NCI-H2196 (cell line): ENCODE data around the gene AGRN.

Experiments used
- DNase-seq: peaks from one replicate; lab custom pipeline; 2025; ENCODE audit not compliant: unreplicated experiment; lab: John Stamatoyannopoulos, UW

Gene AGRN

DNA sequence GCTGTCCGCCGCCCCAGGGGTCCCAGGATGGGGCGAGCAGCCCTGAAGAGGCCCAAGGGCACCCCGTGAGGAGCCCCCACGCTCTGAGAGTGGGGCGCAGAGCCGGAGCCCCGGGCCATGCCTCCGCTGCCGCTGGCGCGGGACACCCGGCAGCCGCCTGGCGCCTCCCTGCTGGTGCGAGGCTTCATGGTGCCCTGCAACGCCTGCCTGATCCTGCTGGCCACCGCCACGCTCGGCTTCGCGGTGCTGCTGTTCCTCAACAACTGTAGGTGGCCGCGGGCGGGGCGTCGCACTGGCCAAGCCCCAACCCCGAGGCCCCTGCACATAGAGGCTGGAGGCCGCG lies 14.5 kb downstream of the AGRN start:
- DNase-seq = no peak

DNA sequence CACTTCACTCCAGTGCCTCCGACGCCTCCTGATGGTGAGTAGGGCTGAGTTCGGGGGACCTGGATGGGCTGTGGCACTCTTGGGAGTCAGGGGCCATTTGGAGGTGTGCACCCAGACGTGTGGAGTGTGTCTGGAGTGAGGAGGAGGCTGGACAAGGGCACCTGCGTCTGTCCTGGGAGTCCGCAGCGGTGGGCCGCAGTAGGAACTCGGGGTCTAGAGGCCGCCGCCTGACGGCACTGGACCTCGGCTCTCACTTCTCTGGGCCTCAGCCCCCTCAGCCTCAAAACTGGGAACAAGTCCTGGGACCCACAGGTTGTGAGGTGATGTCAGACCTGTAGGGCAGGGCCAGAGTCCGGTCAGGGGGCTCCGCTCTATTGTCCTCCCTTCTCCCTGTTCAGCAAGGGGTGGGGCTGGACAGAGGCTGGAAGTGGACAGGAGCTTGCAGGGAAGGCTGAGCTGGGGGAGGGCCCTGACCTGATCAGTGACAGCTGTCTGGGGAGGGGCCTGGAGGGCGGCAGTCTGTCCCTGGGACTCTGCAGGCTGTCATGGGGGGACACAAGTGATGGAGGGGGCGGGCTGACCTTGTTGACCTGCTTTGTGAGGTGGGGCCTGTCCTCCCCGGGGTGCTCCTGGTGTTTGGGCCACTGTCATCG lies 15.5 kb downstream of the AGRN start:
- DNase-seq = no peak

DNA sequence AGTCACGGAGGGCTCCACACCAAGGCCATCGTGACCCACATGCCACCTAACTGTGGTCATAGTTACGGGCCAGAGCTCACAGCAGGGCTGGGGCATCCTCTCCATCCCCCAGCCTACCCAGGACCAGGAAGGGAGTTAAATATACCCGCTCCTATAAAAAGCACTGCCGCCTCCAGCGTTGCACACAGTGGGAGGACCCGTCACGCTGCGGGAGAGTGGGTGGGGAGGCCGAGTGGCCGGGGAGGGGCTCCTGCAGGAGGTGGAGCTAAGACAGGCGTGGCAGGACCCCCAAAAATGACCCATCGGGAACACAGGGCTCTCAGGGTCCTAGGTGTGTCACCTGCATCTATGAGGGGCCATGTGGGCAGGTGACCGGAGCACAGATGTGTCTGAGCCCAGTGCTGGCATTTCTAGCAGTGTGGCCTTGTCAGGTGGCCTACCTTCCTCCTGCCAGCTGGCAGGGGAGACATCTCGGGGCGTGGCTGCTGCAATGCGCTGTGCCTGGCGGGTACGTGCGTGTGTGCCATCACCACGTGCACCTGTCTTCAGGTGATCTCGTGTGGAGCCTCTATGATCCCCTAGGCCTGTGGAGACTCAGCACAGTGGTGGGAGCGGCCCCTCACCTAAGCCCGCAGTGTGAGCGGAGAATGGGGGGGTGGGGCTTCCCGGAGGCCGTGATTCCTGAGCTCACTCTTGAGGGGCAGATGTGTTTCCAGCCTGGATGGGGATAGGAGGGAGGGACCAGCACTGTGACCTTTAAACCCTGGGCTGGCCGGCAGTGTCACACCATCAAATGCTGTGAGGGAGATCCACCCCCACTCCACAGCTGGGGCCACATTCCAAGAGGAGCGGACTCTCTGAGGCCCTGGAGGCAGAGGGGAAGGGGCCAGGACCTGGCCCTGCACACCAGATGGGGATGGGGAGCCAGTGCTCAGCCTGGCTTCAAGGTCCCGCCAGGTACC lies 17.7 kb downstream of the AGRN start:
- no peak for DNase-seq

DNA sequence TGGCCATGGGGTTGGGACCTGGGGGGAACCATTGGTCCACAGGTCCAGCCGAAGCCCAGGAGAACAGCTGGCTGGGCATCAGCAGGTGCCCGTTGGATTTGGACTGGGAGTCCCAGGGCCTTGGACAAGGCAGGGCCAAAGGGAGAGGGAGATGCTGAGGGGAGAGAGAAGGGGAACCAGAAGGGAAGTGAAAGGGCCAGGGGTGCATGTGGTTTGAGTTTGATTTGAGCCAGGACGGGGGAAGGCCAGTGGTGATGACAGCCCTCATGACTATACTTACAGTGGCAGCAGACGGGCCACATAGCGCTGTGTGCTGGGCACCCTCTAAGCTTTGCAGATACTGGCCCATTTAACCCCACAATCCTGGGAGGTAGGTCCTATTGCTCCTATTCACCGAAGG lies 18.8 kb downstream of the AGRN start:
- DNase-seq = no peak

DNA sequence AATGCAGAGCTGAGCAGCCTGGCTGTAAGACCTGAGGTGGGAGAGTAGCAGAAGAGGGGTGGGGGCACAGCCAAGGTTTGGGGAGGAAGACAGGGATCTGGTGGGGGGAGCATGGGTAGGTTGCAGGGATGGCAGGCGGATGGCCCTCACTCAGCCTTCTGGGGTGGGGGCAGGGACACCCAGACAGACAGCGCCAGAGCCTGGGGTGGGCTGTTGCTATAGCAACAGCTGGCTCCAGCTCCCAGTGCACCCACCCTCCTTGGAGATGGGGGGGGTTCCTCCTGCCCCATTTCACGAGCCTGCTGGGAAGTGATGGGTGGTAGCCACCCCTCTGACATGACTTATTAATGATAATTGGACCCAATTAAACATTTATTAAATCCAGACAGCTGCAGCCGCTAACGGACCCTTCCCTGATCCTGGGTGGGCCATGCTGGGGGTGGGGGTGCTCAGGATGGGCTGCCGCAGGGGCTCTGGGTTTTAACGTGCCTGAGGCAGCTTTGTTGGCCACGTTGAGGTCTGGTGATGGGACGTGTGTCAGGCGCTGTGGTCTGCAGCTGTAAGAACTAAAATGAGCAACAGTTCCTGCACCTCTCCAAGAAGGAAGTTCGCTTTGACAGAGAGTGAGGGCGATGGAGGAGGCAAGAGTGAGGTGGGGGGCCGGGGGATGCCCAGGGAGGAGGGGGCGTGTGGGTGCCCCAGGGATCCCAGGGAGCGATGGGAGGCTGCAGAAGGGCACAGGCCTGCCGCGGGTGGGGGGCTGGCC lies 19.4 kb downstream of the AGRN start:
- no peak for DNase-seq

DNA sequence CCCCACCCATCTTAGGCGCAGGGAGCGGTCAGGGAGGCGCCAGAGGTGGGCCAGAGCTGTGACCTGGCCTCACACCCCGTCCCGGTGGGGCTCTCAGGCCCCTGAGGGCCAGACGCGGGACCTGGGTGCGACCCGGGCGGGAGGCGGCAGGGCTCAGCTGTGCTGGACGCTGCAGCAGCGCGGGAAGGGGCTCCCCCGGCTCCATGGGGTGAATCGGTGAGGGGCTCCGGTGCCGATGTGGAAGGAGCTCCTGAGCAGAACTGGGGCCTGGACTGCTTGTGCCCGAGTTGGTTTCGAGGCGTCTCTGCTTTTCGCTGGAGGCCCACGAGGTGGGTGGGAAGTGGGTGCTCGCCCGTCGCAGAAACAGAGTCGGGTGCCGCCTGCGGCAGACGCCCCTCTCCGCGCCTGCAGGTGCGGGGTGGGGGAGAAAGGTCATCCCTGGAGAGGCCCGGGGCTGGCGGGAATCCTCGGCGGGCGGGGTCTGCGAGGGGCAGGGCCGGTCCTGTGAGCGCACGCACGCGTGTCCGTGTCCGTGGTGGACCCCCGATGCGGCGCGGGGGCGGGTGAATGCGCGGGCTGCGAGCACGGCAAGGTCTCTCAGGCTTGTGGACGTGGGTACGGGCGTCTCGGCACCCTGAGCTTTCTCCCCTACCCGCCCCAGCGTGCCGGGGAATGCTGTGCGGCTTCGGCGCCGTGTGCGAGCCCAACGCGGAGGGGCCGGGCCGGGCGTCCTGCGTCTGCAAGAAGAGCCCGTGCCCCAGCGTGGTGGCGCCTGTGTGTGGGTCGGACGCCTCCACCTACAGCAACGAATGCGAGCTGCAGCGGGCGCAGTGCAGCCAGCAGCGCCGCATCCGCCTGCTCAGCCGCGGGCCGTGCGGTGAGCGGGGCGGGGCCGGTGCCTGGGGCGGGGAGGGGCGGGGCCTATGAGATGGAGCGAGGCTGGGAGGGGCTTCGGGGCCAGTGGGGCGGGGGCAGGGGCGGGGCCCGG lies 20.4 kb downstream of the AGRN start:
- peak; percentile 81 for DNase-seq

DNA sequence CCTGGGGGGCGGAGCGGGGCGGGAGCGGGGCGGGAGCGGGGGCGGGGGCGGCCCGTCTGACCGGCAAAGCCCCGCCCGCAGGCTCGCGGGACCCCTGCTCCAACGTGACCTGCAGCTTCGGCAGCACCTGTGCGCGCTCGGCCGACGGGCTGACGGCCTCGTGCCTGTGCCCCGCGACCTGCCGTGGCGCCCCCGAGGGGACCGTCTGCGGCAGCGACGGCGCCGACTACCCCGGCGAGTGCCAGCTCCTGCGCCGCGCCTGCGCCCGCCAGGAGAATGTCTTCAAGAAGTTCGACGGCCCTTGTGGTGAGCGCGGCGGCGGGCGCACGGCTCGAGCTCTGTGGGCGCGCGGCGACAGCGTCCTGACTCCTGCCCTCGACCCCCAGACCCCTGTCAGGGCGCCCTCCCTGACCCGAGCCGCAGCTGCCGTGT lies 21.2 kb downstream of the AGRN start:
- DNase-seq = no peak

DNA sequence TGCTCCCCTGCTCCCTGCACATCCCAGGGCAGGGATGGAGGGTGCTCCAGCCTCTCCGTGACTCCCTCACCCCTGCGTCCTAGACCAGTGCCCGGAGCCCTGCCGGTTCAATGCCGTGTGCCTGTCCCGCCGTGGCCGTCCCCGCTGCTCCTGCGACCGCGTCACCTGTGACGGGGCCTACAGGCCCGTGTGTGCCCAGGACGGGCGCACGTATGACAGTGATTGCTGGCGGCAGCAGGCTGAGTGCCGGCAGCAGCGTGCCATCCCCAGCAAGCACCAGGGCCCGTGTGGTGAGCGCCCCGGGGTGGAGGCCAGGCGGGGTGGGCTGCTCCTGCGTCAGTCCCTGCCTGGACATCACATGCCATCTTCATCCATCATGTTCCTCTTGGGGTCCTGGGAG lies 22.0 kb downstream of the AGRN start:
- no peak for DNase-seq

DNA sequence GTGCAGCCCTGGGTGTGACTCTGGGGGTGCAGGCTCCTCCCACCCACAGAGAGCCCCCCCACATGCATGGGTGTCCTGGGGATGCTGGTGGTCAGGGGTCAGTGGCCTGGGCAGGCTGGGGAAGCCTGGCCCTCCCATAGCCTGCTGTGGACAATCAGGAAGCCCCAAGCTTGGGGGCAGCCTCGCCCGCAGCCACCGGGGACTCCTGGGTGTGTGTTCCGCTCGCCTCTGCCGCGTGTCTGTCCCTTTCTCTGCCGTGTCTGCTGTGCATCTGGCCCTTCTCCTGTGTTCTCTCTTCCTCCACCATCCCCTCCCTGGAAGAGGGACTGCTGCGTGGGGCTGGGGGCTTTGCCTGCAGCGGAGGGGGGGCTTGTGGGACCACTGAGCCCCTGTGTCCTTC lies 22.9 kb downstream of the AGRN start:
- no peak for DNase-seq

DNA sequence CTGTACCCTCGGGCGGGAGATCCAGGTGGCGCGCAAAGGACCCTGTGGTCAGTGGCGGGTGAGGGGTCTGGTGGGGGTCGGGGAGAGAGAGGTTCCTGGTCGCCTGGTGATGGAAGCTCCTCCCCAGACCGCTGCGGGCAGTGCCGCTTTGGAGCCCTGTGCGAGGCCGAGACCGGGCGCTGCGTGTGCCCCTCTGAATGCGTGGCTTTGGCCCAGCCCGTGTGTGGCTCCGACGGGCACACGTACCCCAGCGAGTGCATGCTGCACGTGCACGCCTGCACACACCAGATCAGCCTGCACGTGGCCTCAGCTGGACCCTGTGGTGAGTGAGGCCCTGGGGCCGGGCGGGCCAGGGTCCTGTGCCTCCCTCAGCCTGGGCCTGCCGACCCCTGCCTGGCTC lies 23.5 kb downstream of the AGRN start:
- no peak for DNase-seq

DNA sequence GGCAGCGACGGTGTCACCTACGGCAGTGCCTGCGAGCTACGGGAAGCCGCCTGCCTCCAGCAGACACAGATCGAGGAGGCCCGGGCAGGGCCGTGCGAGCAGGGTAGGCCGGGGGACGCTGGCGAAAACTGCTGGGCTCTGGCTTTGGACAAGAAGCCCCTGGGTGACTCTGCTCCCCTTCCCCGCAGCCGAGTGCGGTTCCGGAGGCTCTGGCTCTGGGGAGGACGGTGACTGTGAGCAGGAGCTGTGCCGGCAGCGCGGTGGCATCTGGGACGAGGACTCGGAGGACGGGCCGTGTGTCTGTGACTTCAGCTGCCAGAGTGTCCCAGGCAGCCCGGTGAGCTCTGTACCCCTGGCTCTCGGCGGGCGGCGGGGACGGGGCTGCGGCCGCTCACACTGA lies 24.0 kb downstream of the AGRN start:
- DNase-seq = no peak

DNA sequence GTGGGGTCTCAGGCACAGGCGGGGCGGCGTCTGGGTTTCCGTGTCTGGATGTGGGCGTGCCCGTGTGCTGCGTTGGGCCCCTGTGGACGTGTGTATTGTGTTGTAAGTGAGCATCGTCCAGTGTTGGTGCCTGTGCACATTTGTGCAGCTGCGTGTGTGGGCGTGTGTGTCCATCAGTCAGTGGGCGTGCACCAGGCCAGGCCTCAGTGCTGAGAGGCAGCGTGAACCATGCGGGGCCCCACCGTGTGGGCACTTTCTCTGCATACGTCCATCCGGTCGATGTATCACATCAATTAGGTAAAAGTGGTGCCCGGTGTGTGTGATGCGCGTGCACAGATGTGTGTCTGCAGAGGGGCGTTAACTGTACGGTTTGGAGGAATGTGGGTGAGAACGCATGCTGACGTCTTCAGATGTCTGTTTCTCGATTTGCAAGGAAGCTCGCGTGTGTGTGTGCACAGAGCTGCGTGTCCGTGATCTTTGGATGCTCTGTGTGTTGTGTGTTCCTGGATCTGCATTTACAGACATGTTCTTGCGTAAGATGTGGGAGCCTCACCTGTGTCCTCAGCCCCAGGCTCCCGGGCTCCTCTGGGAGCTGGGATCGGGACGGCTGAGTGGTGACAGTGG lies 24.6 kb downstream of the AGRN start:
- DNase-seq = no peak

DNA sequence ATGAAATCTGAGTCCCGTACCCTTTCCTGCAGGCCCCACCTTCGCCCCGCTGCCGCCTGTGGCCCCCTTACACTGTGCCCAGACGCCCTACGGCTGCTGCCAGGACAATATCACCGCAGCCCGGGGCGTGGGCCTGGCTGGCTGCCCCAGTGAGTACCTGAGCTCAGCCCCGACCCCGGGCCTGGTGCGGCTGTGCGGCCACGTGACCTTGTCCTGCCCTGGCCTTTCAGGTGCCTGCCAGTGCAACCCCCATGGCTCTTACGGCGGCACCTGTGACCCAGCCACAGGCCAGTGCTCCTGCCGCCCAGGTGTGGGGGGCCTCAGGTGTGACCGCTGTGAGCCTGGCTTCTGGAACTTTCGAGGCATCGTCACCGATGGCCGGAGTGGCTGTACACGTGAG lies 25.2 kb downstream of the AGRN start:
- no peak for DNase-seq

DNA sequence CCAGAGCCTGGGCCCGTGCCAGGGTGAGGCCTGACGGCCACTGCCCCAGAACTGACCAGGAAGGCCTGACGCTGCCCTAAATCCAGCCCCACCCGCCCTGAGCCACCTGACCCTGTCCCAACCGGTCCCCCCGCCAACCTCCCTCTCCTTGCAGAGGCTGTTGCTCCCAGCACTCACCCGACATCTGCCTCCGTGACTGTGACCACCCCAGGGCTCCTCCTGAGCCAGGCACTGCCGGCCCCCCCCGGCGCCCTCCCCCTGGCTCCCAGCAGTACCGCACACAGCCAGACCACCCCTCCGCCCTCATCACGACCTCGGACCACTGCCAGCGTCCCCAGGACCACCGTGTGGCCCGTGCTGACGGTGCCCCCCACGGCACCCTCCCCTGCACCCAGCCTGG lies 26.3 kb downstream of the AGRN start:
- no peak for DNase-seq

DNA sequence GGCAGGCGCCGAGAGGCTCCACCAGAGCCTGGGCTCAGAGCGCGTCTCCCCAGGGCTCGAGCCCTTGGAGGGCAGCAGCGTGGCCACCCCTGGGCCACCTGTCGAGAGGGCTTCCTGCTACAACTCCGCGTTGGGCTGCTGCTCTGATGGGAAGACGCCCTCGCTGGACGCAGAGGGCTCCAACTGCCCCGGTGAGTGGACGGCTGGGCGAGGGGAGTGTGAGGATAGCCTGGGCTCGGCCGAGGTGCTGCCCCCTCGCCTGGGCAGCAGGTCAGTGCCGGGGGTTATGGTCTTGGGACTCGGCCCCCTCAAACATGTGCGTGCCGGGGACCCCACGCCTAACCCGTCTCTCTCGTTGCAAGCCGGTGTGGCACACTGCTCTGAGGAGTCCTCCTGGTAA lies 26.8 kb downstream of the AGRN start:
- DNase-seq = no peak

DNA sequence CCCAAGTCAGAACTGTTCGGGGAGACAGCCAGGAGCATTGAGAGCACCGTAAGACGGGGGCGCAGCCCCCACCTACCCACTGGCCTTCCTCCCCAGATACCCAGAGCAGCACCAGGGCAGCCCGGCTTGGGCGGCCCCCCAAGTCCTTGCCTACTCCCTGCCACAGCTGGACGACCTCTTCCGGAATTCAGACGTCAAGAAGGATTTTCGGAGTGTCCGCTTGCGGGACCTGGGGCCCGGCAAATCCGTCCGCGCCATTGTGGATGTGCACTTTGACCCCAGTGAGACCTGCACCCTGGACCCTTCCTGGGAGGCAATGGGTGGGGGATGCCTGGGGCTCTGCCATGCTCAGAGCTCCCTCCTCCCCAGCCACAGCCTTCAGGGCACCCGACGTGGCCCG lies 27.5 kb downstream of the AGRN start:
- DNase-seq = no peak

DNA sequence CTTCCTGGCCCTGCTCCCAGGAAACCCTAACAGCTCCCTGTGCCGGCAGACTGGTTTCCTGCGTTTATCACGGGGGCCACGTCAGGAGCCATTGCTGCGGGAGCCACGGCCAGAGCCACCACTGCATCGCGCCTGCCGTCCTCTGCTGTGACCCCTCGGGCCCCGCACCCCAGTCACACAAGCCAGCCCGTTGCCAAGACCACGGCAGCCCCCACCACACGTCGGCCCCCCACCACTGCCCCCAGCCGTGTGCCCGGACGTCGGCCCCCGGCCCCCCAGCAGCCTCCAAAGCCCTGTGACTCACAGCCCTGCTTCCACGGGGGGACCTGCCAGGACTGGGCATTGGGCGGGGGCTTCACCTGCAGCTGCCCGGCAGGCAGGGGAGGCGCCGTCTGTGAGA lies 28.0 kb downstream of the AGRN start:
- no peak for DNase-seq

DNA sequence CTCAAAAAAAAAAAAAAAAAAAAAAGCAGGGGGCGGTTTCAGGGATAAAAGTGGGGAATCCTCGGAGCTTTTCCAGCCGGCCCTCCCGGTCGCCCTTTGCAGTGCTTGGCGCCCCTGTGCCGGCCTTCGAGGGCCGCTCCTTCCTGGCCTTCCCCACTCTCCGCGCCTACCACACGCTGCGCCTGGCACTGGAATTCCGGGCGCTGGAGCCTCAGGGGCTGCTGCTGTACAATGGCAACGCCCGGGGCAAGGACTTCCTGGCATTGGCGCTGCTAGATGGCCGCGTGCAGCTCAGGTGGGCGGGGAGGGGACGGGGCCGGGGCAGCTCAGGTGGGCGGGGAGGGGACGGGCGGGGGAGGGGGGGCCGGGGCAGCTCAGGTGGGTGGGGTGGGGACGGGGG lies 28.8 kb downstream of the AGRN start:
- DNase-seq = no peak

DNA sequence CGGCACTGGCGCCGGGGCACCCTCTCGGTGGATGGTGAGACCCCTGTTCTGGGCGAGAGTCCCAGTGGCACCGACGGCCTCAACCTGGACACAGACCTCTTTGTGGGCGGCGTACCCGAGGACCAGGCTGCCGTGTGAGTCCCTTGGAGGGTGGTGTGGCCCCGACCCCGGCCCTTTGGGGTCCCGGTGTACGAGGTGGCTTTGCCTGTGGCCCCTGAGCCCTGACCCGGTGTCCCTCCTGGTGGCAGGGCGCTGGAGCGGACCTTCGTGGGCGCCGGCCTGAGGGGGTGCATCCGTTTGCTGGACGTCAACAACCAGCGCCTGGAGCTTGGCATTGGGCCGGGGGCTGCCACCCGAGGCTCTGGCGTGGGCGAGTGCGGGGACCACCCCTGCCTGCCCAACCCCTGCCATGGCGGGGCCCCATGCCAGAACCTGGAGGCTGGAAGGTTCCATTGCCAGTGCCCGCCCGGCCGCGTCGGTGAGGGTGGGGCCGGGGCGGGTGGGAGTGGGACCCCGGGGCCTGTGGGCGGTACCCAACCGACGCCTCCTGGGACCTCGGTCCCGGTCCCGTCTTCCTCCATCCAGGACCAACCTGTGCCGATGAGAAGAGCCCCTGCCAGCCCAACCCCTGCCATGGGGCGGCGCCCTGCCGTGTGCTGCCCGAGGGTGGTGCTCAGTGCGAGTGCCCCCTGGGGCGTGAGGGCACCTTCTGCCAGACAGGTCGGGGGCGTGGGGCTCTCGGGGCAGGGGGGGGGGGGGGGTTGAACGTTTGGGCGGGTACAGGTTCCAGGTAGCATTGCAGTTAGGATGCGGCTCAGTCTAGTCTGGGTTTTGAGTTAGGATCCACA lies 29.6 kb downstream of the AGRN start:
- no peak for DNase-seq
